Measurements from ENCODE around the gene DSTN. TPM values are rescaled to one million over a fixed set of nuclear protein-coding genes. Genes with fewer than 3 reads are reported as not detected.

Gene DSTN
- total RNA-seq, 1 donor from 2014 or later = 203 TPM

- DNase-seq (ENCODE audit: low read depth, low spot score) = no peak
Observed at GRCh38 chr20:17611540-17612286, 41.8 kb downstream of the DSTN start.

GRCh38 chr20:17612287-17612991, 42.6 kb downstream of the DSTN start:
- DNase-seq (ENCODE audit: low read depth, low spot score) = no peak

- DNase-seq (ENCODE audit: low read depth, low spot score) = no peak
Observed at GRCh38 chr20:17612992-17613327, 43.1 kb downstream of the DSTN start.

GRCh38 chr20:17613328-17614175, 43.7 kb downstream of the DSTN start:
- no peak for DNase-seq (ENCODE audit: low read depth, low spot score)

- DNase-seq (ENCODE audit: low read depth, low spot score) = no peak
Observed at GRCh38 chr20:17614176-17614811, 44.4 kb downstream of the DSTN start.

- no peak for DNase-seq (ENCODE audit: low read depth, low spot score)
Observed at GRCh38 chr20:17614812-17615644, 45.2 kb downstream of the DSTN start.

GRCh38 chr20:17615645-17616479, 46.0 kb downstream of the DSTN start:
- DNase-seq (ENCODE audit: low read depth, low spot score) = no peak

- DNase-seq (ENCODE audit: low read depth, low spot score) = no peak
Observed at GRCh38 chr20:17616480-17617211, 46.8 kb downstream of the DSTN start.

GRCh38 chr20:17617212-17617867, 47.5 kb downstream of the DSTN start:
- no peak for DNase-seq (ENCODE audit: low read depth, low spot score)

- DNase-seq (ENCODE audit: low read depth, low spot score) = no peak
Observed at GRCh38 chr20:17617868-17618672, 48.2 kb downstream of the DSTN start.

- no peak for DNase-seq (ENCODE audit: low read depth, low spot score)
Observed at GRCh38 chr20:17618673-17619013, 48.8 kb downstream of the DSTN start.

GRCh38 chr20:17619351-17620093, 49.6 kb downstream of the DSTN start:
- no peak for DNase-seq (ENCODE audit: low read depth, low spot score)

GRCh38 chr20:17620371-17621228, 50.7 kb downstream of the DSTN start:
- DNase-seq (ENCODE audit: low read depth, low spot score) = no peak

GRCh38 chr20:17621229-17621968, 51.5 kb downstream of the DSTN start:
- DNase-seq (ENCODE audit: low read depth, low spot score) = no peak

- no peak for DNase-seq (ENCODE audit: low read depth, low spot score)
Observed at GRCh38 chr20:17622086-17622850, 52.4 kb downstream of the DSTN start.

All from pulmonary artery endothelial cell (primary cell).